ENCODE measurements around the gene DPEP2.

DNA sequence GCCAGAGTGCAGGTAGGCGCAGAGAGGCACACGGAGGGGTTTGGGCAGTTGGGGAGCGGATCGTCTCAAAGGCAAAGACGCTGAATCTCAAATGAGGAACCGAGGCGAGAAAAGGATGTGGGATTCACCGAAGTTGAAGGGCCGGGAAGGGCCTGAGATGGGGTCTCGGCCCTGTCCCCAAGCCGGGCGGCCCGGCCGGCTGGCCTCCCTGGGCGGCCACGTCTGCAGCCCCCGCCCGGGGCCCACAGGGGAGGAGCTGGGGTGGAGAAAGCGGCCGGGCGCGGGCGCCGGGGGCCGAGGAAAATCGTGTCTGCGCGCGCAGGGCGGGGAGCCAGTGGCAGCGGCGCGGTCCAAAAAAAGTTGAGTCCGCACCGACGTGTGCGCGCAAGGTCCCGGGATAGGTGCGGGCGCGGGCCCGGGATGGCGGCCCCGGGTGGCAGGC lies 31.3 kb downstream of the DPEP2 start:
- no peak for TF ChIP-seq POLR2A (IDR thresholded peaks at IDR 0.05)
- TF ChIP-seq, protein P1, sequence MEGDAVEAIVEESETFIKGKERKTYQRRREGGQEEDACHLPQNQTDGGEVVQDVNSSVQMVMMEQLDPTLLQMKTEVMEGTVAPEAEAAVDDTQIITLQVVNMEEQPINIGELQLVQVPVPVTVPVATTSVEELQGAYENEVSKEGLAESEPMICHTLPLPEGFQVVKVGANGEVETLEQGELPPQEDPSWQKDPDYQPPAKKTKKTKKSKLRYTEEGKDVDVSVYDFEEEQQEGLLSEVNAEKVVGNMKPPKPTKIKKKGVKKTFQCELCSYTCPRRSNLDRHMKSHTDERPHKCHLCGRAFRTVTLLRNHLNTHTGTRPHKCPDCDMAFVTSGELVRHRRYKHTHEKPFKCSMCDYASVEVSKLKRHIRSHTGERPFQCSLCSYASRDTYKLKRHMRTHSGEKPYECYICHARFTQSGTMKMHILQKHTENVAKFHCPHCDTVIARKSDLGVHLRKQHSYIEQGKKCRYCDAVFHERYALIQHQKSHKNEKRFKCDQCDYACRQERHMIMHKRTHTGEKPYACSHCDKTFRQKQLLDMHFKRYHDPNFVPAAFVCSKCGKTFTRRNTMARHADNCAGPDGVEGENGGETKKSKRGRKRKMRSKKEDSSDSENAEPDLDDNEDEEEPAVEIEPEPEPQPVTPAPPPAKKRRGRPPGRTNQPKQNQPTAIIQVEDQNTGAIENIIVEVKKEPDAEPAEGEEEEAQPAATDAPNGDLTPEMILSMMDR (IDR thresholded peaks at IDR 0.05): no peak
